A673 (cell line): ENCODE data around the gene SSBP2.

ENCODE experiments used
- CTCF ChIP-seq: fragments of 300-800, 200-600 bp; sonication (generic); conservative IDR thresholded peaks from 2 replicates; pipeline ENCODE4 v1.5.1; 2017; ENCODE audit warnings: low read depth, mild to moderate bottlenecking, antibody characterized with exemption, low read length, moderate library complexity, mixed read lengths
- EZH2 ChIP-seq: fragments of 200-600 bp; sonication (generic); IDR thresholded peaks from 2 replicates; pipeline ENCODE4 v1.6.1; 2017; ENCODE audit warnings: borderline replicate concordance, low read depth, mild to moderate bottlenecking, mixed read lengths, antibody characterized with exemption, low read length; ENCODE audit not compliant: poor library complexity, severe bottlenecking

GRCh38 chr5:81427566-81427965 lies 323.3 kb downstream of the SSBP2 start:
- TF ChIP-seq CTCF = no peak
- TF ChIP-seq EZH2 = no peak
